ENCODE measurements around the gene IFNL3.

The IFNL3 gene

GRCh38 chr19:39199025-39199424, 45.8 kb downstream of the IFNL3 start:
- no peak for TF ChIP-seq CTCF (IDR thresholded peaks at IDR 0.05; ENCODE audit: unreplicated experiment in 3 of 3)
- Mint-ChIP-seq H3K27me3 (ENCODE audit: low read depth) (peaks cover 74% of the 10 kb centered on the region), H3K9me3 (no peaks in the 10 kb centered on the region), H3K4me1 (peaks cover 5% of the 10 kb centered on the region), H3K36me3 (ENCODE audit: low read depth) (no peaks in the 10 kb centered on the region), H3K4me3 (no peak overlapping the region), H3K27ac (no peak overlapping the region)

- TF ChIP-seq CTCF (IDR thresholded peaks at IDR 0.05; ENCODE audit: unreplicated experiment in 3 of 3): no peak
- H3K9me3 Mint-ChIP-seq: no peaks in the 10 kb centered on the region
These were observed 47.0 kb downstream of the IFNL3 start for GRCh38 chr19:39197808-39198207.

GRCh38 chr19:39196860-39197562, 47.8 kb downstream of the IFNL3 start, which contains the start of gene NCCRP1:
NCCRP1 (plus strand) TSS chr19:39196964; CDS start chr19:39196983, 19 bp downstream.
- Mint-ChIP-seq H3K4me1 (peaks cover 5% of the 10 kb centered on the region), H3K27me3 (ENCODE audit: low read depth) (peaks cover 69% of the 10 kb centered on the region), H3K4me3 (peak within 1 kb of the TSS in 2 of 3 experiments; percentile 33 to 55)

More at GRCh38 chr19:39197808-39198207, 47.0 kb downstream of the IFNL3 start:
- Mint-ChIP-seq H3K4me3 (peak overlapping the region in 1 of 3 experiments; percentile 55), H3K36me3 (ENCODE audit: low read depth) (no peaks in the 10 kb centered on the region), H3K4me1 (peaks cover 5% of the 10 kb centered on the region), H3K27ac (no peak overlapping the region), H3K27me3 (ENCODE audit: low read depth) (peaks cover 71% of the 10 kb centered on the region)

DNA sequence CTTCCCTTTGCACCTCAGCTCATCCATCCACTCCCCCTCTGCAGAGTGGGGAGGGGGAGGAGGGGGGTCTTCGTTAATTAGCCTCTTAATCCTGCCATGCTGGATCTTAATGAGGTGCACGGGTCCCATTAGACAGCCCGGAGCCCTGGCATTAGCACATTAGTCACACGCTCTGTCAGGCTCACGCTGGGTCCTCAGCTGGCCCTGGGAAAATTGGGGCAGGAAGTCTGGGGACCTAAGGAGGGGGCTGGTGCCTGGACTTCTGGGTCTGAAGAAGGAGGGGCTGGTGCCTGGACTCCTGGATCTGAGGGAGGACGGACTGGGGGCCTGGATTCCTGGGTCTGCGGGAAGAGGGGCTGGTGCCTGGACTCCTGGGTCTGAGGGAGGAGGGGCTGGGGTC, 48.5 kb downstream of the IFNL3 start:
- Mint-ChIP-seq H3K27ac (no peak overlapping the region), H3K4me1 (peaks cover 5% of the 10 kb centered on the region), H3K27me3 (ENCODE audit: low read depth) (peaks cover 62% of the 10 kb centered on the region), H3K36me3 (ENCODE audit: low read depth) (no peaks in the 10 kb centered on the region), H3K4me3 (no peak overlapping the region), H3K9me3 (no peaks in the 10 kb centered on the region)
- TF ChIP-seq CTCF (IDR thresholded peaks at IDR 0.05; ENCODE audit: unreplicated experiment in 3 of 3): no peak

More at GRCh38 chr19:39196860-39197562, 47.8 kb downstream of the IFNL3 start, which contains the start of gene NCCRP1:
- H3K36me3 Mint-ChIP-seq (ENCODE audit: low read depth): no peaks in the 10 kb centered on the region
- no peak for TF ChIP-seq CTCF (IDR thresholded peaks at IDR 0.05; ENCODE audit: unreplicated experiment in 3 of 3)
- H3K9me3 Mint-ChIP-seq: no peaks in the 10 kb centered on the region
- peak within 1 kb of the TSS in 1 of 3 experiments; percentile 4 for H3K27ac Mint-ChIP-seq

GRCh38 chr19:39195755-39196154, 49.1 kb downstream of the IFNL3 start:
- no peak overlapping the region for H3K4me3 Mint-ChIP-seq
- H3K36me3 Mint-ChIP-seq (ENCODE audit: low read depth): no peaks in the 10 kb centered on the region
- TF ChIP-seq CTCF (IDR thresholded peaks at IDR 0.05; ENCODE audit: unreplicated experiment in 3 of 3): no peak
- peaks cover 56% of the 10 kb centered on the region for H3K27me3 Mint-ChIP-seq (ENCODE audit: low read depth)
- no peak overlapping the region for H3K27ac Mint-ChIP-seq
- no peaks in the 10 kb centered on the region for H3K9me3 Mint-ChIP-seq
- peaks cover 5% of the 10 kb centered on the region for H3K4me1 Mint-ChIP-seq
